Upper lobe of left lung (tissue), 6 donors: ENCODE data around the gene LMO3. TPM values are rescaled to one million over a fixed set of nuclear protein-coding genes. Genes with fewer than 3 reads are reported as not detected.

ENCODE experiments used
- ATAC-seq, 2 donors: fragments of 200-7000 bp; cut with Tn5 transposase; one replicate each; pipeline ENCODE4 v1.9.1; 2022; ENCODE audit warnings: mild to moderate bottlenecking in 2 of 2, moderate library complexity in 2 of 2; ENCODE audit not compliant: low FRiP score in 2 of 2
- DNase-seq, 2 donors: peaks; one replicate each; pipeline ENCODE4 v3.0.0-alpha.2; 2019 to 2020
- H3K27ac ChIP-seq, 4 donors: fragments of 200-600 bp; sonication (generic); one replicate each; pipeline ENCODE4 v1.5.1; 2016 to 2019
- H3K27me3 ChIP-seq, 4 donors: fragments of 200-600 bp; sonication (generic); one replicate each; pipeline ENCODE4 v1.5.1; 2017 to 2019
- H3K36me3 ChIP-seq, 4 donors: fragments of 200-600 bp; sonication (generic); one replicate each; pipeline ENCODE4 v1.5.1; 2016 to 2019
- H3K4me1 ChIP-seq, 4 donors: fragments of 200-600 bp; sonication (generic); one replicate each; pipeline ENCODE4 v1.5.1; 2018 to 2019
- H3K4me3 ChIP-seq, 4 donors: fragments of 200-600 bp; sonication (generic); one replicate each; pipeline ENCODE4 v1.5.1; 2017 to 2019; ENCODE audit warnings: mild to moderate bottlenecking in 2 of 4, moderate library complexity in 1 of 4
- H3K9me3 ChIP-seq, 4 donors: fragments of 200-600 bp; sonication (generic); one replicate each; pipeline ENCODE4 v1.5.1; 2018 to 2019
- EP300 ChIP-seq, 4 donors: sonication (generic); formaldehyde crosslinking; IDR thresholded peaks; one replicate each; pipeline ENCODE4 v1.5.1; 2017; ENCODE audit warnings: antibody characterized with exemption in 4 of 4, control low read depth in 2 of 4
- POLR2A ChIP-seq, 4 donors: fragments of 450-650 bp; IDR thresholded peaks; one replicate each; pipeline ENCODE4 v1.5.1; 2016 to 2017; ENCODE audit warnings: antibody characterized with exemption in 4 of 4, mild to moderate bottlenecking in 2 of 4
- POLR2AphosphoS5 ChIP-seq, 2 donors: sonication (generic); formaldehyde crosslinking; IDR thresholded peaks; one replicate each; pipeline ENCODE4 v1.5.1; 2017; ENCODE audit warnings: antibody characterized with exemption in 2 of 2
- WGBS, 2 donors: methylation state at CpG; one replicate each; pipeline ENCODE4 v1.1.5; 2017 to 2018; 5-methylcytosine and 5-hydroxymethylcytosine counted together
- total RNA-seq, 6 donors: library from RNA; depleted of rRNA in 4 of 6; stranded (reverse); fragments of >200 nt in 4 of 6; gene quantifications; one replicate each; pipeline versions ENCODE4 v1.1.0 to v1.2.1, GENCODE V29; 2016 to 2021
- TF ChIP-seq, protein P1 (sequence below), 6 experiments: fragments of 450-650 bp in 4 of 6; fragments of 200-600 bp in 2 of 6; sonication (generic) in 2 of 6; IDR thresholded peaks; one replicate each; pipeline ENCODE4 v1.5.1; 2016 to 2019; ENCODE audit warnings: antibody characterized with exemption in 6 of 6
- donor health status: DM: no; HTN: no; CAD: no; lungs with moderate emphysema.
- donor health status: DM: no; HTN: yes; CAD: no; lungs with severe emphysema.

Gene LMO3
- total RNA-seq, 6 donors from 2014 or later: 100 to 372 (median 166) TPM

DNA sequence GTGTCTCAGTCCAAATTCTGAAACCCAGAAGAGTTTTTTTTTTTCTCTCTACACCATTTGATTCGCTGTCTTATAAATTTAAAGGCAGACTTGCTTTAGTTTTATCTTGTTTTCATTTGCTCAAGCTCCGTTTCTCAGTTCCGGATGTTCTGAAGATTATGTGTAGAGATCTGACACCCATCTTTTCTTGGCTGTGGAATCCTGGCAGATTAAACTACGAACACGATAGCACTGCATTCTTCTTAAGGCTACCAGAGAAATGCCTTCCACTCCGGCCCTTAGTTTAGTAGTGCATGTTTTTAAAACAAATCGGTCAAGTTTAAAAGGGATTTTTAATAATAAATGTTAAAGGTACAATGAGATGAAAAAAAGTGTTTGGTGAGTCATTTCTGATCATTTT lies 106.4 kb downstream of the LMO3 start:
- no peak overlapping the region for H3K27ac ChIP-seq
- no peaks in the 10 kb centered on the region for H3K27me3 ChIP-seq
- no peak for DNase-seq
- WGBS, 2 donors: 64 to 69% methylated on average over 7 of the region's 7 CpGs
- H3K4me1 ChIP-seq: no peaks in the 10 kb centered on the region
- no peaks in the 10 kb centered on the region for H3K9me3 ChIP-seq
- no peak for ATAC-seq
- H3K4me3 ChIP-seq: no peak overlapping the region
- TF ChIP-seq POLR2A (IDR thresholded peaks at IDR 0.05) (no peak), POLR2AphosphoS5 (IDR thresholded peaks at IDR 0.05) (no peak), EP300 (IDR thresholded peaks at IDR 0.05) (no peak)
- TF ChIP-seq, protein P1, sequence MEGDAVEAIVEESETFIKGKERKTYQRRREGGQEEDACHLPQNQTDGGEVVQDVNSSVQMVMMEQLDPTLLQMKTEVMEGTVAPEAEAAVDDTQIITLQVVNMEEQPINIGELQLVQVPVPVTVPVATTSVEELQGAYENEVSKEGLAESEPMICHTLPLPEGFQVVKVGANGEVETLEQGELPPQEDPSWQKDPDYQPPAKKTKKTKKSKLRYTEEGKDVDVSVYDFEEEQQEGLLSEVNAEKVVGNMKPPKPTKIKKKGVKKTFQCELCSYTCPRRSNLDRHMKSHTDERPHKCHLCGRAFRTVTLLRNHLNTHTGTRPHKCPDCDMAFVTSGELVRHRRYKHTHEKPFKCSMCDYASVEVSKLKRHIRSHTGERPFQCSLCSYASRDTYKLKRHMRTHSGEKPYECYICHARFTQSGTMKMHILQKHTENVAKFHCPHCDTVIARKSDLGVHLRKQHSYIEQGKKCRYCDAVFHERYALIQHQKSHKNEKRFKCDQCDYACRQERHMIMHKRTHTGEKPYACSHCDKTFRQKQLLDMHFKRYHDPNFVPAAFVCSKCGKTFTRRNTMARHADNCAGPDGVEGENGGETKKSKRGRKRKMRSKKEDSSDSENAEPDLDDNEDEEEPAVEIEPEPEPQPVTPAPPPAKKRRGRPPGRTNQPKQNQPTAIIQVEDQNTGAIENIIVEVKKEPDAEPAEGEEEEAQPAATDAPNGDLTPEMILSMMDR (IDR thresholded peaks at IDR 0.05): no peak
- H3K36me3 ChIP-seq: no peaks in the 10 kb centered on the region
